Measurements from ENCODE around the gene CYP1B1.
"Not testable (repeated sequence)": the region's sequence is repeated elsewhere in the genome, so short reads cannot be mapped to it uniquely, and the experiment has no call there.

Gene CYP1B1

DNA sequence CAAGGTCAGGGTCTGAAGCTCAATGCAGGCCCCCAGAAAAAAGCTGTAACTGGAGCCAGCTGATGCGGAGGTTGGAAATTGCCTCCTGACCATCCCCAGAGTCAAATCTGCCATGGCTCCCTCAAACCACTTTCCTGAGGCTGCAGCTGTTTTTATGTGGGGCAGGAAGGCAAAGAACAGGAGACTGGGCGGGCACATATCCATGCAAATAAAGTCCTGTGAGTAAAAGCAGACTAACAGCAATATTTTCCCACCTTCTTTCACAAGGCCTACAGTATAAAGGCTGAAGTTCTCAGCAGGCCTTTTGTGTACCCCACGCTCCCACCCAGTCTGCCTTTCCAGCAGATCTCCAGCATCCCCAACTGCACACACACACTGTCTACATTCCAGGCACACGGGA is 47.1 kb downstream of the CYP1B1 start:
- no peak for DNase-seq (ENCODE audit: low spot score)
- POLR2A ChIA-PET (ENCODE audit: low non-redundant PET), result no interaction called here
- no peak overlapping the region for H3K27ac ChIP-seq
- CTCF ChIA-PET, result interaction anchor here (0.8 kb wide), 1 partner anchor 99 kb away, joined by 3 read pairs; no protein-coding TSS in a partner anchor
- TF ChIP-seq, protein P1, sequence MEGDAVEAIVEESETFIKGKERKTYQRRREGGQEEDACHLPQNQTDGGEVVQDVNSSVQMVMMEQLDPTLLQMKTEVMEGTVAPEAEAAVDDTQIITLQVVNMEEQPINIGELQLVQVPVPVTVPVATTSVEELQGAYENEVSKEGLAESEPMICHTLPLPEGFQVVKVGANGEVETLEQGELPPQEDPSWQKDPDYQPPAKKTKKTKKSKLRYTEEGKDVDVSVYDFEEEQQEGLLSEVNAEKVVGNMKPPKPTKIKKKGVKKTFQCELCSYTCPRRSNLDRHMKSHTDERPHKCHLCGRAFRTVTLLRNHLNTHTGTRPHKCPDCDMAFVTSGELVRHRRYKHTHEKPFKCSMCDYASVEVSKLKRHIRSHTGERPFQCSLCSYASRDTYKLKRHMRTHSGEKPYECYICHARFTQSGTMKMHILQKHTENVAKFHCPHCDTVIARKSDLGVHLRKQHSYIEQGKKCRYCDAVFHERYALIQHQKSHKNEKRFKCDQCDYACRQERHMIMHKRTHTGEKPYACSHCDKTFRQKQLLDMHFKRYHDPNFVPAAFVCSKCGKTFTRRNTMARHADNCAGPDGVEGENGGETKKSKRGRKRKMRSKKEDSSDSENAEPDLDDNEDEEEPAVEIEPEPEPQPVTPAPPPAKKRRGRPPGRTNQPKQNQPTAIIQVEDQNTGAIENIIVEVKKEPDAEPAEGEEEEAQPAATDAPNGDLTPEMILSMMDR (conservative IDR thresholded peaks at IDR 0.05; ENCODE audit: low read depth), result no peak

DNA sequence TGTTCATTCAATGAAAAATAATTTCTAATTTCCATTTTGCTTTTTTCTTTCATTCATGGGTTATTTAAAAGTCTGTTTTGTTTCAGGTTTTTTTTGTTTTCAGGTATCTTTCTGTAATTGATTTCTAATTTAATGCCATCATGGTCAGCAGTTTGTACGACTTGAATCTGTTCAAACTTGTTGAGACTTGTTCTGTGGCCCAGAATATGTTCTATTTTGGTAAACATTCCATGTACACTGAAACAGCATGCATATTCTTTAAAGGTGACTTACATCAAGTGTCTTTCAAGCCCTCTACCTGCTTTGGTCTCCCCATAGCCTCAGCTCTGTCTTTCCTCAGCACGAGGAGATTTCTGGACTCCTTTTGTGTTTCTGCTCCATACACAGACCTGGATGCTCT is 49.1 kb downstream of the CYP1B1 start:
- DNase-seq (ENCODE audit: low spot score), result no peak
- ChIA-PET CTCF (no interaction called here), POLR2A (ENCODE audit: low non-redundant PET) (no interaction called here)
- TF ChIP-seq, protein P1 (conservative IDR thresholded peaks at IDR 0.05; ENCODE audit: low read depth), result no peak
- no peak overlapping the region for H3K27ac ChIP-seq

DNA sequence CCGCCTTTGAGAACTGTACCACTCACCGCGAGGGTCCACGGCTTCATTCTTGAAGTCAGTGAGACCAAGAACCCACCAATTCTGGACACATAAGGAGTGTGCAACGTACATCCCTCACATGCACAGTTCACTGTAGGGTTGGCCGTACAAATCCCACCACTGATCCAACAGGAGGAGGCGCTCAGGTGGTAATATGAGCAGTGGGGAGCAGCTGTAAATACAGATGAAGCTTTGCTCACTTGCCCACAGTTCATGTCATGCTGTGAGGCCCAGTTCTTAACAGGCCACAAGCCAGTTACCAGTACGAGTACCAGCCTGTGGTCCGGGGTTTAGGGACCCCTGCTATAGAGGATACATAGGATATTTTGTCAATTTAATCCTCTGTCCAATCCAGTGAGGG is 54.4 kb downstream of the CYP1B1 start:
- ChIA-PET CTCF (no interaction called here), POLR2A (ENCODE audit: low non-redundant PET) (no interaction called here)
- TF ChIP-seq, protein P1 (conservative IDR thresholded peaks at IDR 0.05; ENCODE audit: low read depth), result no peak
- H3K27ac ChIP-seq, result no peak overlapping the region
- DNase-seq (ENCODE audit: low spot score), result no peak

DNA sequence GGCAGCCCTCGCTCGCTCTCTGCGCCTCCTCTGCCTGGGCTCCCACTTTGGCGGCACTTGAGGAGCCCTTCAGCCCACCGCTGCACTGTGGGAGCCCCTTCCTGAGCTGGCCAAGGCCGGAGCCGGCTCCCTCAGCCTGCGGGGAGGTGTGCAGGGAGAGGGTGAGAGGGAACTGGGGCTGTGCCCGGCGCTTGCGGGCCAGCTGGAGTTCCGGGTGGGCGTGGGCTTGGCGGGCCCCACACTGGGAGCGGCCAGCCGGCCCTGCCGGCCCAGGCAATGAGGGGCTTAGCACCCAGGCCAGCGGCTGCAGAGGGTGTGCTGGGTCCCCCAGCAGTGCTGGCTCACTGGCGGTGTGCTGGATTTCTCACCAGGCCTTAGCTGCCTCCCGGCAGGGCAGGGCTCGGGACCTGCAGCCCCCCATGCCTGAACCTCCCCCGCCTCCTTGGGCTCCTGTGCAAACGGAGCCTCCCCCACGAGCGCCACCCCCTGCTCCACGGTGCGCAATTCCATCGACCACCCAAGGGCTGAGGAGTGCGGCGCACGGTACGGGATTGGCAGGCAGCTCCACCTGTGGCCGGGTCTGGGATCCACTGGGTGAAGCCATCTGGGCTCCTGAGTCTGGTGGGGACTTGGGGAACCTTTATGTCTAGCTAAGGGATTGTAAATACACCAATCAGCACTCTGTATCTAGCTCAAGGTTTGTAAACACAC is 55.4 kb downstream of the CYP1B1 start:
- DNase-seq (ENCODE audit: low spot score); H3K27ac ChIP-seq; POLR2A ChIA-PET (ENCODE audit: low non-redundant PET): not testable (repeated sequence)
- CTCF ChIA-PET, result interaction anchor here (0.7 kb wide), 1 partner anchor 652 kb away, joined by 4 read pairs; no protein-coding TSS in a partner anchor

DNA sequence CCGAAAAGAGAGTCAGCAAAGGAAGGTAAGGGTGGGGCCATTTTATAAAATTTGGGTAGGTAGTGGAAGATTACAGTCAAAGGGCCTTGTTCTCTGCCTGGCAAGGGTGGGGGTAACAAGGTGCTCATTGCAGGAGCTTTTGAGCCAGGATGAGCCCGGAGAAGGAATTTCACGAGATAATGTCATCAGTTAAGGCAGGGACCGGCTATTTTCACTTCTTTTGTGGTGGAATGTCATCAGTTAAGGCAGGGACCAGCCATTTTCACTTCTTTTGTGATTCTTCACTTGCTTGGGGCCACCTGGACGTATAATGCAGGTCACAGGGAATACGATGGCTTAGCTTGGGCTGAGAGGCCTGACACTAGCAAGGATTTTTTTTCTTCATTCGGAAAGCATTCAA is 58.1 kb downstream of the CYP1B1 start:
- TF ChIP-seq, protein P1 (conservative IDR thresholded peaks at IDR 0.05; ENCODE audit: low read depth), result no peak
- POLR2A ChIA-PET (ENCODE audit: low non-redundant PET), result no interaction called here
- no peak overlapping the region for H3K27ac ChIP-seq
- CTCF ChIA-PET, result no interaction called here
- DNase-seq (ENCODE audit: low spot score), result no peak

Data from RWPE1 (cell line).